Hematopoietic multipotent progenitor cell treated with erythropoietin and hydrocortisone succinate and interleukin-3 and kit ligand, for 4 days (in vitro differentiated cells): ENCODE data around the gene EFNA3.

ENCODE experiments used
- DNase-seq: peaks from one replicate; pipeline ENCODE4 v3.0.0-alpha.2; 2015

The EFNA3 gene

DNA sequence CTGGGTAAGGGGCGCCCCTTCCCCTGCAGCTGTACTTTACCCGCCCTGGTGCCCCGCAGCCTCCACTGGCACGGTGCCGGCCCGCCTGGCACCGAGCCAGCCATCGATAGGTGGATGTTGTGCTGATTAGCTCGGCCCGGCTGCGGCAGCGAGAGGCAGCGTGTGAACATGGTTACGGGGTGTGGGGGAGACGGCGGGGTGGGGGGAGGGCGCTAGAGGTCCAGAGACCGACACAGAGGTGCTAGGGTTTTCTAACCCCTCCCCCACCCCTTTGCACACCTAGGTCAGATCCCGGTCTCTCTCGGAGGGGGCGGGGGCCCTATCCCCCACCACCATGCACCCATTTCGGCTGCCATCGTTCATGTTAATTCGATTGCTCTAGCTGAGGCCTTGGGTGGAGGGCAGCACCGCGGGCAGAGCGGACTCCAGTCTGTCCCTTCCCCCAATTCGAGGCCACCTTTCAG lies 8.4 kb upstream of the EFNA3 start:
- DNase-seq: no peak

DNA sequence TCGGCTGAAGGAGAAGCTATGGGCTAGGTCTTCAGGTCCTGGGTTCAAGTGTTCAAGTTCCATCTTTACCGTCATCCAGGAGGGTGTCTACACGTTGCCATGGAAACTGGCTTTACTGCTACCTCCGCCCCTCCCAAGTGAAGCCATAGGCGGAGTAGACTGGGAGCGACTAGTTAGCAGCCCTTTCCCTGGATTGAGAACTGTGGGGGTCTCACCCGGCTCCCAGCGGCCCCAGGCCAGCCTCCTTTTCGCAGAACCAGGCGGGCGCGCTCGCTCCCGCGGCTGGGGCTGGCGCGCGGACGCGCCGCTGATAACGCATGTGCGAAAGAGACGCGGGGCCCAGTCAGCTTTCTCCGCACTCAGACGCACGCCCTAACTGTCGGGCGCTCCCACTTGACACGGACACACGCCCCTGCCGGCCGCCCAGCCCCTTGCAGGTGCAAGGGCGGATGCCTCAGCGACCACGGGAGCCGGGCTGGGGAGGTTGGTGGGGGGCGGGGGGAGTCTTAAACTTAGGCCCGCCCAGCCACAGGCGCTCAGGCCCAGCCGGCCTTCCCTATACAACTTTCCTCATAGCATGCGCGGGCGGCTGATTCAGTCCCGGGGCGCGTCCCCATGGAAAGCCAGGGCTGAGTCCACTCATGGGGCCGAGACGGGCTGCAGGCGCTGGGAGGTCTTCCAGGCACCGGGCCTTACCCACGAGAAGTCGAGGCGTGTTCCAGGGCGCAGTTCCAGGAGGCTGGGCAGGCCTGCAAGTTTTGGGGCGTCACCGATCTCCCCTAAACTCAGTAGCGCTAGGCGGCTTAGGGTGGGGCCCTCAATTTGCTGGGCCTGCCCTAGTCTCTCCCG lies 7.7 kb upstream of the EFNA3 start:
- DNase-seq: peak; percentile 95

- no peak for DNase-seq
Observed at GRCh38 chr1:155071701-155072100, 6.9 kb upstream of the EFNA3 start.

DNA sequence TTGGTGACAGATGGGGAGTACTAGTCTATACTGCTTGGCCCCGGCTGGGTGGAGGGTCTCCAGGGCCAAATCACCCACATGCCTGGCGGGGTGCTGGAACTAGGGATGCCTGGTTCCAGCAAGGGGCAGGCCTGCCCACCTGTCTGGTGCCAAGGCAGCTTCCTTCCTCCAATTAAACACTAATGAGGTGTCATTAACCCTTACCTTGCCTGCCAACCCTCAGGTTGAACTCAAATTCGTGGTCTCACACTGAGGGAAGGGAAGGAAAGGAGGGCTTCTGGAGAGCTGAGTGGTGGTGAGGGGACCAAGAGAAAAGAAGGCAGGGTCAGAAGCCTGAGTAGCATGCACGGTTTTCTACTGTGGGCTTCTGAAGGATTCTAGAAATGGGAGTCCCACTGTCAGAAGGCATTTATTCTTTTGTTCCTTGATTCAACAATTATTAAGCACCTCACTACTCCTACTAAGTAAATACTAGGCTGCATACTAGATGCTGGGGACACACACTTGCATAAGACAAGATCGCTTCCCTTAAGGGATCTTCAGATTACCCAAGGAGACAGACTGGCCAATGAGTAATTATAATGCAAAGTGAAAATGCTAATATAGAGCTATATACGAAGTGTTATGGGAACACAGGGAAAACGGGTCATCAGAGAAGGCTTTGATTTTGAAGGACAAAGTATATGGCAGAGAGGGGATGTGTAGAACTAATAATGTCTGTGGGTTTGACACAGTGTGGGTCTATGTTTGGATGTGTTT lies 5.9 kb upstream of the EFNA3 start:
- DNase-seq: no peak

DNA sequence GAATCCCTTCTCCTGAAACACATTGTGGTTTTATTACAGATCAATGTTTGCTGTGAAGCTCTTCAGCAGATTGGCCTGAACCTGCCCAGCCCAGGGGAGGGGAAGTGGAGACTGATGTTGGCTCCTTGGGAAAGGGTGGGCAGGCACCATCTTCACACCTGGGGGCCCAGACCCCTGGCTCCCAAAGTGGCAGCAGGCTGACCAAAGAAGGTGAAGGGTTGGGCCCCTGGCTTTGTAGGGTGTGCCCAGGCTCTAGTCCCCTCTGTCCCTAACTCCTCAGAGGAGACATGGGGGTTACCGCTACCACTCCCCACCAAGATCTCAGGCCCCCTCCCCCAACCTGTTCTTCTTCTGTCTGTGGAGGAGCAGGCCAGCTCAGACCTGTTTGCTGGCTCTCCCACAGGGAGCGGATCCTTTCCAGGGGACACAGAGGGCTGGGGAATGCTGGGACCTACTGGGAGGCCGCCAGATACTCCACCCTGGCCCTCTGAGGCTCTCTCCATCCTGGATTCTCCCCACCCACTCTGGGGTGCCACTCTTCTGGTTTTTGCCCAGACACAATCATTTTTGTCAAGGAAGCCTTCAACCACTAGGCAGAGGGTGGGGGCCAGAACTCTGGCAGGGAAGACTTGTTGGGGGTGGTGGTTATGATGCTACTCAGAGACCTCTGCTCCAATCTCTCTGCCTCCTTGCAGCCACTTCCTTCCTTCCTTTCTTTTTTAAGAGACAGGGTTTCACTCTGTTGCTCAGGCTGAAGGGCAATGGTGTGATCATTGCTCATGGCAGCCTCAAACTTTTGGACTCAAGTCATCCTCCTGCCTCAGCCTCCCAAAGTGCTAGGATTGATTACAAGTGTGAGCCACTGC lies 5.0 kb upstream of the EFNA3 start:
- DNase-seq: peak; percentile 68

GRCh38 chr1:155075535-155075934 lies 3.1 kb upstream of the EFNA3 start:
- no peak for DNase-seq

DNA sequence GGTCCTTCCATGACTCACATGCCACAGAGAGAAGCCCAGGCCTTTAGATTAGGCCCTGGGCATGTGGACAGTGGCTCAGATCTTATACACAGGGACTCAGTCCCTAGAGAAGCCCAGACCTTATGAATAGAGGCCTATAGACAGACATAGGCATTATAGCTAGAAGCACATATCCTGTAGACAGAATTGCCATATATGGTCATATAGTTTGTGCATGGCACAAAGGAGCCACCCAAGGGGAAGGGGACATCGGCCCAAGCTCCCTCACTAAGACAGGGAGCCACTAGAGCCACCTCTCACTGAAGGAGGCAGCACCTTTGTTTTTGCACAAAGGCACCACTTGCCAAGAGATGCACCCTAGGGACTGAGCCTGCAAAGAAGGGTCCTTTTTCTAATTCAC lies 2.3 kb upstream of the EFNA3 start:
- no peak for DNase-seq

DNA sequence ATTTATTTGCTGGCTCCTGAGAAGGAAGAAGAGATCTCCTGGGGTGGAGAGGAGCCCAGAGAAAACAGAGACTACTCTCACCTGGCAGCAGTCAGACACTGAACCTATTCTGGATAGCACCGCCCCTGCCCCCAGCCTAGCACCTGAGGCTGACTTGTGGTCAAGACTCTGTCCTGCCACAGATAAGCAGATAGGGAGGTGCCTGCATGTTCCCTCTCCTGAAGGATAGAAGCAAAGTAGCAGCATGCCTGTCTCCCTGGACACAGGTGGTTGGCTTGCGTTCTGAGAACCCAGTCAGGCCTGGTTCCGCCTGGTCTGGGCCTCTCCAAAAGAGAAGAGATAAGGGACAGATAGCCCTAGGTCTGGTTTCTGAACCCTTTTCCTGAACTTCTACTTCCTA lies 1.3 kb upstream of the EFNA3 start:
- no peak for DNase-seq

- no peak for DNase-seq
Observed at GRCh38 chr1:155077758-155078445, 735 bp upstream of the EFNA3 start.

DNA sequence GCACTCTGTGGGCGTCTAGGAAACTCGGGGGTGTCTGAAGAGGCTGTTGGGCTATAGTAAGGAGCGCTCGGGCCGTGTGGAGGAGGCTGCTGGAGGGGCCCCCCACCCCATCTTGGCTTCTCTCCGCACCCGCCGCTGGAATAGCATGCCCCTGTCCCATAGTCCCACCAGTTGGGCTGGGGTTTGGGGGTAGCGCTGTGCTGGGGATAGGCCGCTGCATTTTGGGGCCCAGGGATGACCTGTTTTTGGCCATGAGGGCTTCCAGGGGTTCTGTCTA lies 511 bp downstream of the EFNA3 start:
- no peak for DNase-seq

DNA sequence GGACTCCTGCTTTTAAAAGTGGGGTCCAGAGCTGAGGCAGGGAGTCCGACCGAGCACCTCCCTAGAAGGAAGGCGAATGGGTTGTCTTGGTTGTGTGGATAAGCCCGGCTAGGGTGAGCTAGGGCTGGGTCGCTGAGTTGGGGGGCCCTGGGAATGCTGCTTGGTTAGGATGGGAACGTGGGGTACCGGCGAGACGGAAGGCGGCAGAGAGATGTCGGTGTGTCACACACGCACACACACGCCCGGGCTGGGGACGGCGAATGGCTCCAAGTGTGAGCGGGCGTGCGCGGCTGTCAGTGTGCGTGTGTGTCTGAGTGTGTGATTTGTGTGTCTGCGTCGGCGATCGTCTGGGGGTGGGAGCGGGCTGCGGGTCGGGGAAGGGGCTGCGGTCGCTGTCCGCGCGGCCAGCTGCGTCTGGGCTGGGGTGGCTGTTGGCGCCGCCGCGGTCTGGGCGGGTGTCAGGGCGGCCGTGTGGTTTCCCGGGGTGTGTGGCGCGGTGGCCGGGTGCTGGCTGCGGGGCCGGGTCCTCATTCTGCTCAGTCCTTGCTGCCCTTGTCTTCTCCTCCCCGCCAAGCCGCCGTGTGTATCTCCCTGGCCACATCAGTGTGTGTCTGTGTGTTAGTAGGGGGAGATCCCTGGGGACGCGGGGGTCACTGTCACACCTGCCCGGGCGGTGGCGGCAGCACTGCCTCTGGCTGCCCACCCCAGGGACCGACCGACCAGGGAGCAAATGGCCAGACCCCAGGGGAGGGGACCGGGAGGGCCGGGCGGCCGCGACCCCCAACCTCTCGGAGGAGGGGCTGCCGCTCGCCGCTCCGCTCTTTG lies 1.1 kb downstream of the EFNA3 start:
- DNase-seq: no peak

GRCh38 chr1:155080312-155081228 lies 1.9 kb downstream of the EFNA3 start:
- DNase-seq: peak; percentile 55

- no peak for DNase-seq
Observed at GRCh38 chr1:155081472-155082300, 3.0 kb downstream of the EFNA3 start.

- DNase-seq: no peak
Observed at GRCh38 chr1:155082301-155083051, 3.8 kb downstream of the EFNA3 start.

GRCh38 chr1:155083052-155083541 lies 4.5 kb downstream of the EFNA3 start:
- DNase-seq: no peak

- peak; percentile 77 for DNase-seq
Observed at GRCh38 chr1:155083865-155084721, 5.5 kb downstream of the EFNA3 start.

DNA sequence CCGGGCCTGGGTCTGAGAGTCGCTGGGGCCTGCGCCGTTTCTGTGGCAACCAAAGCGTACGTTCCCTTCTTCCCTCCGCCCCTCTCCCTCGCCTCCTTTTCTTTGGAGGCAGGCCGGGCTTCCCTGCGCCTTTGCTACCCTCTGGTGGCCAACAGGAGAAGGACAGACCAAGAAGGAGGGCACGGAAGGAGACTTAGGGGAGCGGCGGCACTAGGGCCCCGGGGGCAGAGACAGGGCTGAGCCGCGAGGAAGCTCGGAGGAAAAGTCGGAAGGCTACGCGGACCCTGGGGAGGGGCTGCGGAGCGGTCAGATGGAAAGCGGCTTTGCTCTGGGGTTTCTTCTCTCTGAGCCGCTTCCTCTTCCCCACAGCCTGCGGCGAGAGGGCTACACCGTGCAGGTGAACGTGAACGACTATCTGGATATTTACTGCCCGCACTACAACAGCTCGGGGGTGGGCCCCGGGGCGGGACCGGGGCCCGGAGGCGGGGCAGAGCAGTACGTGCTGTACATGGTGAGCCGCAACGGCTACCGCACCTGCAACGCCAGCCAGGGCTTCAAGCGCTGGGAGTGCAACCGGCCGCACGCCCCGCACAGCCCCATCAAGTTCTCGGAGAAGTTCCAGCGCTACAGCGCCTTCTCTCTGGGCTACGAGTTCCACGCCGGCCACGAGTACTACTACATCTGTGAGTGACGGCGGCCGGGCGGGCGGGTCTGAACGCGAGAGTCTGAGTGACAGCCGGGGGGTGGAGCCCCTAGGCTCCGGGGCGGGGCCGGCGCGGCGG lies 6.3 kb downstream of the EFNA3 start:
- DNase-seq: peak; percentile 98
